Gastrocnemius medialis (tissue), 4 donors: ENCODE measurements around the gene SOX1.

ENCODE experiments used
- POLR2A ChIP-seq, 2 donors: fragments of 450-650 bp; IDR thresholded peaks; one replicate each; pipeline ENCODE4 v1.6.1; 2017; ENCODE audit warnings: antibody characterized with exemption in 2 of 2, mild to moderate bottlenecking in 2 of 2, moderate library complexity in 2 of 2
- TF ChIP-seq, protein P1 (sequence below), 5 experiments: fragments of 450-650 bp in 3 of 5; fragments of 200-600 bp in 2 of 5; sonication (generic) in 2 of 5; IDR thresholded peaks in 4 of 5; conservative IDR thresholded peaks in 1 of 5; 1 replicate in 4 of 5; 2 replicates in 1 of 5; pipeline ENCODE4 v1.5.1; 2016 to 2019; ENCODE audit warnings: antibody characterized with exemption in 5 of 5, mild to moderate bottlenecking in 3 of 5, moderate library complexity in 3 of 5

DNA sequence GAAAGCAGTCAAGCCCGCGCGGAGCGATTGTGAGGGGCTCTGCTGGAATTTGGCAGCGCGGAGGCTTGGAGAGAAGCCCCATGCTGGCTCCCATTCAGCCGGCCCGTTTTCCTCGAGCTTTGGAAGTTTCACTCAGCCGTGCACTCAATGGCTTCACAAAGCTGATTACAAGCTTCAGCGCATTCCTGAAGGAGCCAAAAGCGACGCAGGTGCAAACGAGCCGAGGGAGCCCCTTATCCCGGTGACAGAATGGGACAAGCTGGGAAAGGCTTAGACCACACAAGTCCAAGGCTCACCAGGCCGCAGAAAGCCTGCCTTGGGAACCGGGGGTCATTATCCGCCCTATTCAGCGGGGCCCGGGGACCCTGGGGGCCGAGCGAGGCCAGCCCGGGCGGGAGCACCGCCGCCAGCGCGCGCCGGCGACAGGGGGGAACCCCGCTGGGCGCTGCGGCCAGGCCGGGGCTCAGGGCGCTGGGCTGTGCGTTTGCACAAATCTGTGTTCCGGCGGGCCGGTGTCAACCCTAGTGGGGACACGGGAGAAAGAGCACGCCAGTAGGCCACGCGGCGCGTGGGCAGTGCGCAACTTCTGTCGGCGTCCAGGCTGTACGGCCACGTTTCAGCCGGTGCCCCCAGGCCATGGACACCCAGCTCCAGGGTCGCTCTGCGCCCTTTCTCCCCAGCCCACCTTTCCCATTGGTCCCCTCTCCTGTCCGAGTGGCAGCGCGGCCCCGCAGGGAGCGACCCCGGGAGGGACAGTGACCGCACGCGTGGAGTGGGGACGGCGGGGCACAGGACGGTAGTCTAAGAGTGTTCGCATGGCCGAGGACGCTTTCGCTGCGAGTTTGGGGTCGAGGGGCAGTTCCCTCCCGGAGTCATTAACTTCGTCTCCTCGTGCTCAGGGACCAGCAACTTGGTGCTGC lies 37.3 kb downstream of the SOX1 start:
- TF ChIP-seq POLR2A (IDR thresholded peaks at IDR 0.05): no peak
- TF ChIP-seq, protein P1, sequence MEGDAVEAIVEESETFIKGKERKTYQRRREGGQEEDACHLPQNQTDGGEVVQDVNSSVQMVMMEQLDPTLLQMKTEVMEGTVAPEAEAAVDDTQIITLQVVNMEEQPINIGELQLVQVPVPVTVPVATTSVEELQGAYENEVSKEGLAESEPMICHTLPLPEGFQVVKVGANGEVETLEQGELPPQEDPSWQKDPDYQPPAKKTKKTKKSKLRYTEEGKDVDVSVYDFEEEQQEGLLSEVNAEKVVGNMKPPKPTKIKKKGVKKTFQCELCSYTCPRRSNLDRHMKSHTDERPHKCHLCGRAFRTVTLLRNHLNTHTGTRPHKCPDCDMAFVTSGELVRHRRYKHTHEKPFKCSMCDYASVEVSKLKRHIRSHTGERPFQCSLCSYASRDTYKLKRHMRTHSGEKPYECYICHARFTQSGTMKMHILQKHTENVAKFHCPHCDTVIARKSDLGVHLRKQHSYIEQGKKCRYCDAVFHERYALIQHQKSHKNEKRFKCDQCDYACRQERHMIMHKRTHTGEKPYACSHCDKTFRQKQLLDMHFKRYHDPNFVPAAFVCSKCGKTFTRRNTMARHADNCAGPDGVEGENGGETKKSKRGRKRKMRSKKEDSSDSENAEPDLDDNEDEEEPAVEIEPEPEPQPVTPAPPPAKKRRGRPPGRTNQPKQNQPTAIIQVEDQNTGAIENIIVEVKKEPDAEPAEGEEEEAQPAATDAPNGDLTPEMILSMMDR (IDR thresholded peaks at IDR 0.05 in 4 of 5, conservative IDR thresholded peaks at IDR 0.05 in 1 of 5): no peak
